GM23338 (cell line): ENCODE measurements around the gene CDHR3. TPM values are rescaled to one million over a fixed set of nuclear protein-coding genes. Genes with fewer than 3 reads are reported as not detected.

ENCODE experiments used
- ATAC-seq: fragments of 200-7000 bp; cut with Tn5 transposase; 3 replicates; pipeline ENCODE4 v1.9.1; 2020
- DNase-seq: peaks from one replicate; pipeline ENCODE4 v3.0.0-alpha.2; 2015; ENCODE audit warnings: low spot score
- H2AFZ ChIP-seq: fragments of 200-600 bp; sonication (generic); 2 replicates; pipeline ENCODE4 v1.8.0; 2016; ENCODE audit warnings: antibody characterized with exemption, mild to moderate bottlenecking, moderate library complexity
- H3F3A ChIP-seq: fragments of 200-600 bp; sonication (generic); replicated peaks from 2 replicates; pipeline ENCODE4 v1.8.0; 2017; ENCODE audit warnings: antibody characterized with exemption, mixed run types, low read depth
- H3K27ac ChIP-seq: fragments of 200-600 bp; sonication (generic); 2 replicates; pipeline ENCODE4 v1.6.1; 2016; ENCODE audit warnings: low read depth
- H3K27me3 ChIP-seq: fragments of 200-600 bp; sonication (generic); 2 replicates; pipeline ENCODE4 v1.8.0; 2016; ENCODE audit warnings: mild to moderate bottlenecking, mixed run types, moderate library complexity; ENCODE audit not compliant: insufficient read depth
- H3K36me3 ChIP-seq: fragments of 200-600 bp; sonication (generic); 2 replicates; pipeline ENCODE4 v1.8.0; 2016; ENCODE audit warnings: mild to moderate bottlenecking; ENCODE audit not compliant: insufficient read depth
- H3K4me1 ChIP-seq: fragments of 200-600 bp; sonication (generic); 2 replicates; pipeline ENCODE4 v1.8.0; 2016; ENCODE audit warnings: mild to moderate bottlenecking, moderate library complexity; ENCODE audit not compliant: insufficient read depth
- H3K4me2 ChIP-seq: fragments of 200-600 bp; sonication (generic); 2 replicates; pipeline ENCODE4 v1.7.1; 2017; ENCODE audit warnings: mixed run types
- H3K4me3 ChIP-seq: fragments of 200-600 bp; sonication (generic); 2 replicates; pipeline ENCODE4 v1.6.1; 2016; ENCODE audit warnings: mixed run types
- H3K79me2 ChIP-seq: fragments of 200-600 bp; sonication (generic); replicated peaks from 2 replicates; pipeline ENCODE4 v1.8.0; 2017; ENCODE audit warnings: mild to moderate bottlenecking; ENCODE audit not compliant: insufficient read depth
- H3K9me2 ChIP-seq: fragments of 200-600 bp; sonication (generic); 2 replicates; pipeline ENCODE4 v1.8.0; 2017; ENCODE audit not compliant: insufficient read depth
- H4K20me1 ChIP-seq: fragments of 200-600 bp; sonication (generic); replicated peaks from 2 replicates; pipeline ENCODE4 v1.8.0; 2017; ENCODE audit warnings: mild to moderate bottlenecking; ENCODE audit not compliant: insufficient read depth
- H3K27ac Mint-ChIP-seq: 2 replicates; pipeline ENCODE4 v1.8.0; 2020; ENCODE audit warnings: inconsistent platforms, mild to moderate bottlenecking, moderate library complexity, mixed read lengths
- H3K27me3 Mint-ChIP-seq: 3 replicates; pipeline ENCODE4 v1.8.0; 2022; ENCODE audit warnings: low read depth, mild to moderate bottlenecking, moderate library complexity, mixed read lengths, inconsistent platforms; ENCODE audit not compliant: insufficient read depth, poor library complexity
- H3K36me3 Mint-ChIP-seq: 3 replicates; pipeline ENCODE4 v1.8.0; 2021; ENCODE audit warnings: low read depth, mild to moderate bottlenecking, inconsistent platforms, moderate library complexity, mixed read lengths
- H3K4me1 Mint-ChIP-seq: 3 replicates; pipeline ENCODE4 v1.8.0; 2020; ENCODE audit warnings: mild to moderate bottlenecking, inconsistent platforms, mixed read lengths
- H3K4me3 Mint-ChIP-seq: 3 replicates; pipeline ENCODE4 v1.8.0; 2021; ENCODE audit warnings: moderate library complexity, mild to moderate bottlenecking, inconsistent platforms, mixed read lengths
- H3K9me3 Mint-ChIP-seq: 3 replicates; pipeline ENCODE4 v1.8.0; 2020; ENCODE audit warnings: moderate library complexity, mild to moderate bottlenecking, inconsistent platforms, mixed read lengths
- CREB1 ChIP-seq: fragments of 250-450 bp; sonication (Bioruptor Pico); IDR thresholded peaks from 2 replicates; pipeline ENCODE4 v1.5.0; 2020; ENCODE audit warnings: low read depth, mild to moderate bottlenecking, moderate library complexity
- EZH2 ChIP-seq: fragments of 200-600 bp; sonication (generic); IDR thresholded peaks from one replicate; pipeline ENCODE4 v1.8.0; 2017; ENCODE audit warnings: antibody characterized with exemption, mild to moderate bottlenecking, low read depth; ENCODE audit not compliant: unreplicated experiment
- EZH2phosphoT487 ChIP-seq: fragments of 200-600 bp; sonication (generic); IDR thresholded peaks from one replicate; pipeline ENCODE4 v1.8.1; 2018; ENCODE audit warnings: antibody characterized with exemption; ENCODE audit not compliant: unreplicated experiment
- JUNB ChIP-seq: IDR thresholded peaks from one replicate; pipeline ENCODE4 v1.6.1; 2016; ENCODE audit warnings: antibody characterized with exemption; ENCODE audit not compliant: unreplicated experiment
- NANOG ChIP-seq: IDR thresholded peaks from 2 replicates; pipeline ENCODE4 v1.6.1; 2016; ENCODE audit warnings: antibody characterized with exemption, borderline replicate concordance
- POLR2AphosphoS5 ChIP-seq: IDR thresholded peaks from 2 replicates; pipeline ENCODE4 v1.6.1; 2016; ENCODE audit warnings: antibody characterized with exemption, low read depth
- ZNF331 ChIP-seq: fragments of 250-450 bp; sonication (Bioruptor Pico); IDR thresholded peaks from 2 replicates; pipeline ENCODE4 v1.5.0; 2020; ENCODE audit warnings: low read depth, mild to moderate bottlenecking, moderate library complexity
- polyA plus RNA-seq: library from polyadenylated mRNA; unstranded; fragments of >200 nt; fragmentation: Nextera tagmentation; extraction: Ambion mirVana; gene quantifications from 2 replicates; pipeline ENCODE4 v1.2.1, GENCODE V29; 2016
- total RNA-seq: library from RNA; depleted of rRNA; stranded (reverse); fragments of >200 nt; shearing (Covaris generic); gene quantifications from 2 replicates; pipeline ENCODE4 v1.2.3, GENCODE V29; 2014
- TF ChIP-seq, protein P1 (sequence below): IDR thresholded peaks from 2 replicates; pipeline ENCODE4 v1.6.1; 2016; ENCODE audit warnings: antibody characterized with exemption
- TF ChIP-seq, protein P2 (sequence below): IDR thresholded peaks from one replicate; pipeline ENCODE4 v1.6.1; 2018; ENCODE audit warnings: antibody characterized with exemption; ENCODE audit not compliant: unreplicated experiment
- TF ChIP-seq, protein P3 (sequence below), 2 experiments: fragments of 200-600 bp in 1 of 2; sonication (generic) in 1 of 2; conservative IDR thresholded peaks; 2 replicates each; pipeline versions ENCODE4 v1.5.1 to v1.6.1; 2016 to 2017; ENCODE audit warnings: antibody characterized with exemption in 2 of 2, low read depth in 2 of 2, mild to moderate bottlenecking in 2 of 2, moderate library complexity in 1 of 2

The CDHR3 gene
- total and polyA plus RNA-seq, 2 experiments from 2014 or later, result 5.1 to 12.2 TPM

DNA sequence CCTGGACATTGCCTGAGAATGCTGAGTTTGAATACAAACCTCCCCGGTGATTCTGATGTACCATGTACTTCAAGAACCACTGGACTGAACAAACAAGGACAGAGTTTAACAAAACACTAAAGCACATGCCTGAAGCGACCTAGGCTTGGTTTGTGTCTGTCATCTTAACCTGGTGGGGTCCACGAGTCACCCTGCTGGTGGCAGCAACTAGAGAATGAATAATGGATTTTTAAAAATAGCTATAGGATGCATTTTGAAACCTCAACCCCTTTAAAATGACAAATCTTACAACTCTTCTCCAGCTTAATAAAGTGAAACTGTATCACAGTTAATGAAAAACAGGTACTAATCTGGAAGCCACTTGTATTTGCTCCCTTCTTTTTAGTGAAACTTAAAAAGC is 25.2 kb downstream of the CDHR3 start:
- H3K27ac Mint-ChIP-seq, result no peak overlapping the region
- H3K27me3 ChIP-seq, result no peaks in the 10 kb centered on the region
- H3K4me2 ChIP-seq, result no peak overlapping the region
- no peaks in the 10 kb centered on the region for H3K36me3 Mint-ChIP-seq
- H3K79me2 ChIP-seq, result no peaks in the 10 kb centered on the region
- H3K9me3 Mint-ChIP-seq, result no peaks in the 10 kb centered on the region
- peaks cover 73% of the 10 kb centered on the region for H3K4me1 ChIP-seq
- DNase-seq, result no peak
- H3K4me1 Mint-ChIP-seq, result peaks cover 85% of the 10 kb centered on the region
- H3K4me3 Mint-ChIP-seq, result no peak overlapping the region
- TF ChIP-seq EZH2, result no peak
- TF ChIP-seq JUNB, result no peak
- TF ChIP-seq, protein P1, sequence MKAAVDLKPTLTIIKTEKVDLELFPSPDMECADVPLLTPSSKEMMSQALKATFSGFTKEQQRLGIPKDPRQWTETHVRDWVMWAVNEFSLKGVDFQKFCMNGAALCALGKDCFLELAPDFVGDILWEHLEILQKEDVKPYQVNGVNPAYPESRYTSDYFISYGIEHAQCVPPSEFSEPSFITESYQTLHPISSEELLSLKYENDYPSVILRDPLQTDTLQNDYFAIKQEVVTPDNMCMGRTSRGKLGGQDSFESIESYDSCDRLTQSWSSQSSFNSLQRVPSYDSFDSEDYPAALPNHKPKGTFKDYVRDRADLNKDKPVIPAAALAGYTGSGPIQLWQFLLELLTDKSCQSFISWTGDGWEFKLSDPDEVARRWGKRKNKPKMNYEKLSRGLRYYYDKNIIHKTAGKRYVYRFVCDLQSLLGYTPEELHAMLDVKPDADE, result no peak
- TF ChIP-seq, protein P2, sequence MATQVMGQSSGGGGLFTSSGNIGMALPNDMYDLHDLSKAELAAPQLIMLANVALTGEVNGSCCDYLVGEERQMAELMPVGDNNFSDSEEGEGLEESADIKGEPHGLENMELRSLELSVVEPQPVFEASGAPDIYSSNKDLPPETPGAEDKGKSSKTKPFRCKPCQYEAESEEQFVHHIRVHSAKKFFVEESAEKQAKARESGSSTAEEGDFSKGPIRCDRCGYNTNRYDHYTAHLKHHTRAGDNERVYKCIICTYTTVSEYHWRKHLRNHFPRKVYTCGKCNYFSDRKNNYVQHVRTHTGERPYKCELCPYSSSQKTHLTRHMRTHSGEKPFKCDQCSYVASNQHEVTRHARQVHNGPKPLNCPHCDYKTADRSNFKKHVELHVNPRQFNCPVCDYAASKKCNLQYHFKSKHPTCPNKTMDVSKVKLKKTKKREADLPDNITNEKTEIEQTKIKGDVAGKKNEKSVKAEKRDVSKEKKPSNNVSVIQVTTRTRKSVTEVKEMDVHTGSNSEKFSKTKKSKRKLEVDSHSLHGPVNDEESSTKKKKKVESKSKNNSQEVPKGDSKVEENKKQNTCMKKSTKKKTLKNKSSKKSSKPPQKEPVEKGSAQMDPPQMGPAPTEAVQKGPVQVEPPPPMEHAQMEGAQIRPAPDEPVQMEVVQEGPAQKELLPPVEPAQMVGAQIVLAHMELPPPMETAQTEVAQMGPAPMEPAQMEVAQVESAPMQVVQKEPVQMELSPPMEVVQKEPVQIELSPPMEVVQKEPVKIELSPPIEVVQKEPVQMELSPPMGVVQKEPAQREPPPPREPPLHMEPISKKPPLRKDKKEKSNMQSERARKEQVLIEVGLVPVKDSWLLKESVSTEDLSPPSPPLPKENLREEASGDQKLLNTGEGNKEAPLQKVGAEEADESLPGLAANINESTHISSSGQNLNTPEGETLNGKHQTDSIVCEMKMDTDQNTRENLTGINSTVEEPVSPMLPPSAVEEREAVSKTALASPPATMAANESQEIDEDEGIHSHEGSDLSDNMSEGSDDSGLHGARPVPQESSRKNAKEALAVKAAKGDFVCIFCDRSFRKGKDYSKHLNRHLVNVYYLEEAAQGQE, result no peak
- TF ChIP-seq, protein P3, sequence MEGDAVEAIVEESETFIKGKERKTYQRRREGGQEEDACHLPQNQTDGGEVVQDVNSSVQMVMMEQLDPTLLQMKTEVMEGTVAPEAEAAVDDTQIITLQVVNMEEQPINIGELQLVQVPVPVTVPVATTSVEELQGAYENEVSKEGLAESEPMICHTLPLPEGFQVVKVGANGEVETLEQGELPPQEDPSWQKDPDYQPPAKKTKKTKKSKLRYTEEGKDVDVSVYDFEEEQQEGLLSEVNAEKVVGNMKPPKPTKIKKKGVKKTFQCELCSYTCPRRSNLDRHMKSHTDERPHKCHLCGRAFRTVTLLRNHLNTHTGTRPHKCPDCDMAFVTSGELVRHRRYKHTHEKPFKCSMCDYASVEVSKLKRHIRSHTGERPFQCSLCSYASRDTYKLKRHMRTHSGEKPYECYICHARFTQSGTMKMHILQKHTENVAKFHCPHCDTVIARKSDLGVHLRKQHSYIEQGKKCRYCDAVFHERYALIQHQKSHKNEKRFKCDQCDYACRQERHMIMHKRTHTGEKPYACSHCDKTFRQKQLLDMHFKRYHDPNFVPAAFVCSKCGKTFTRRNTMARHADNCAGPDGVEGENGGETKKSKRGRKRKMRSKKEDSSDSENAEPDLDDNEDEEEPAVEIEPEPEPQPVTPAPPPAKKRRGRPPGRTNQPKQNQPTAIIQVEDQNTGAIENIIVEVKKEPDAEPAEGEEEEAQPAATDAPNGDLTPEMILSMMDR (conservative IDR thresholded peaks at IDR 0.05; ENCODE audit: low read depth in 2 of 2), result no peak
- no peak for TF ChIP-seq NANOG
- no peak for TF ChIP-seq CREB1 (CRISPR knock-in tag)
- TF ChIP-seq EZH2phosphoT487, result no peak
- TF ChIP-seq ZNF331 (CRISPR knock-in tag), result no peak
- no peak for TF ChIP-seq POLR2AphosphoS5
- no peak overlapping the region for H3K4me3 ChIP-seq
- no peaks in the 10 kb centered on the region for H3K9me2 ChIP-seq
- H3K27ac ChIP-seq, result no peak overlapping the region
- no peak overlapping the region for H2AFZ ChIP-seq
- ATAC-seq, result no peak
- no peaks in the 10 kb centered on the region for H3K36me3 ChIP-seq
- H4K20me1 ChIP-seq, result no peaks in the 10 kb centered on the region
- peaks cover 14% of the 10 kb centered on the region for H3F3A ChIP-seq
- peaks cover 15% of the 10 kb centered on the region for H3K27me3 Mint-ChIP-seq

DNA sequence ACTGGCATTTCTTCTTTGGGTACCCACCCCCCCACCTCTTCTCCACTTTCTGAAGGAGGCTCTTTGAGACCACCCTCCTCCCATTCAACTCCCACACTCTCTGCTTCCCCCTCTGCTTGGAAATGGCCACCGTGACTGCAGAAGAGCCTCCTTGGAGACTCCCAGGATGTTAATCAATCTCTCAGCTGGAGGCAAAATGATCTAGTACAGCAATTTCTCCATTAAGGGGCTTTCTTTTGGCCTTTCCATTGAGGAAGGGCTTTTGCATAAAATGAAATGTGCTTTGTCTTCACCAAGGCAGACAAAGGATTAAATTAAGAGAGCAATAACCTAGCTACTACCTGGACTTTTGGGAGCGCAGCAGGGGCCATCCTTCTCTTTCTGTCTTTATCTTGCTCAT is 26.1 kb downstream of the CDHR3 start:
- H3K79me2 ChIP-seq, result no peaks in the 10 kb centered on the region
- no peak for DNase-seq
- H3K27ac Mint-ChIP-seq, result peak overlapping the region; percentile 95; the same call in 1 of the 2 replicates
- TF ChIP-seq, protein P1, result no peak
- TF ChIP-seq NANOG (no peak), EZH2phosphoT487 (no peak), CREB1 (CRISPR knock-in tag) (no peak)

More for the DNA sequence above, 26.1 kb downstream of the CDHR3 start:
- Histone ChIP-seq H3K4me1 (peaks cover 73% of the 10 kb centered on the region), H3K36me3 (no peaks in the 10 kb centered on the region), H3K27me3 (no peaks in the 10 kb centered on the region), H4K20me1 (no peaks in the 10 kb centered on the region), H3K9me2 (no peaks in the 10 kb centered on the region), H3F3A (peaks cover 14% of the 10 kb centered on the region), H3K4me2 (0 out of 2 replicates have a peak overlapping the region, but pooled peaks have one; percentile 31), H3K27ac (no peak overlapping the region), H2AFZ (no peak overlapping the region), H3K4me3 (no peak overlapping the region)
- no peak for ATAC-seq
- no peaks in the 10 kb centered on the region for H3K36me3 Mint-ChIP-seq
- no peak overlapping the region for H3K4me3 Mint-ChIP-seq
- peaks cover 14% of the 10 kb centered on the region for H3K27me3 Mint-ChIP-seq
- H3K4me1 Mint-ChIP-seq, result peaks cover 77% of the 10 kb centered on the region
- no peaks in the 10 kb centered on the region for H3K9me3 Mint-ChIP-seq
